NT2/D1 (cell line): Measurements from ENCODE around the gene TRIM3.

Source experiments
- SUZ12 ChIP-seq: IDR thresholded peaks from 2 replicates; pipeline ENCODE4 v1.6.1; 2011; ENCODE audit not compliant: insufficient read length, insufficient read depth; ENCODE audit errors: extremely low read depth
- YY1 ChIP-seq: IDR thresholded peaks from 2 replicates; pipeline ENCODE4 v1.6.1; 2011; ENCODE audit not compliant: insufficient read length, insufficient read depth
- ZNF274 ChIP-seq: IDR thresholded peaks from 2 replicates; pipeline ENCODE4 v1.6.1; 2011; ENCODE audit warnings: mild to moderate bottlenecking, low read depth, low read length

- TF ChIP-seq YY1 (no peak), ZNF274 (no peak), SUZ12 (no peak)
Observed at GRCh38 chr11:6476571-6476970, 2.8 kb upstream of the TRIM3 start.
